HEK293 (cell line): ENCODE measurements around the gene TATDN2.

ENCODE experiments used
- CTCF ChIA-PET: fragments of 350-600 bp; formaldehyde crosslinking; extraction: SDS; loops from one replicate; lab custom pipeline; 2021; ENCODE audit warnings: antibody characterized with exemption; lab: Yijun Ruan, JAX
- POLR2A ChIA-PET: fragments of 300-600 bp; formaldehyde crosslinking; extraction: SDS; loops from one replicate; lab custom pipeline; 2020; ENCODE audit warnings: antibody characterized with exemption, inconsistent platforms; lab: Yijun Ruan, JAX
- H3K27ac ChIP-seq: fragments of 200-500 bp; sonication (Bioruptor generic); 2 replicates; pipeline ENCODE4 v1.5.1; 2014; ENCODE audit warnings: low read depth, low read length, control low read depth, inconsistent platforms; ENCODE audit errors: extremely low read depth
- H3K36me3 ChIP-seq, 2 experiments: fragments of 200-500 bp in 1 of 2; sonication (Bioruptor generic) in 1 of 2; 1 replicate in 1 of 2; 2 replicates in 1 of 2; pipeline ENCODE4 v1.5.1; 2014 to 2017; ENCODE audit warnings: inconsistent platforms in 2 of 2, low read length in 2 of 2; ENCODE audit not compliant: control insufficient read depth in 2 of 2, insufficient read depth in 1 of 2
- H3K4me1 ChIP-seq: fragments of 200-500 bp; sonication (Bioruptor generic); 2 replicates; pipeline ENCODE4 v1.5.1; 2014; ENCODE audit warnings: mild to moderate bottlenecking, low read length, inconsistent platforms; ENCODE audit not compliant: control insufficient read depth, insufficient read depth
- H3K4me3 ChIP-seq: 2 replicates; pipeline ENCODE4 v1.5.1; 2011; ENCODE audit warnings: low read depth, mild to moderate bottlenecking, control low read depth, low read length, moderate library complexity
- H3K9me3 ChIP-seq: fragments of 200-500 bp; sonication (Bioruptor generic); 2 replicates; pipeline ENCODE4 v1.5.1; 2014; ENCODE audit warnings: low read depth, low read length, inconsistent platforms; ENCODE audit not compliant: control insufficient read depth, insufficient read depth
- ATF2 ChIP-seq: fragments of 450-650 bp; formaldehyde crosslinking; IDR thresholded peaks from 2 replicates; pipeline ENCODE4 v1.5.1; 2016; ENCODE audit warnings: missing biosample characterization, missing genetic modification characterization, low read depth
- GLI4 ChIP-seq: fragments of 450-650 bp; formaldehyde crosslinking; IDR thresholded peaks from 2 replicates; pipeline ENCODE4 v1.5.1; 2016; ENCODE audit warnings: missing biosample characterization, missing genetic modification characterization
- GLIS1 ChIP-seq: fragments of 450-650 bp; formaldehyde crosslinking; IDR thresholded peaks from 2 replicates; pipeline ENCODE4 v1.5.1; 2016; ENCODE audit warnings: missing biosample characterization, missing genetic modification characterization
- GLIS2 ChIP-seq: fragments of 450-650 bp; formaldehyde crosslinking; IDR thresholded peaks from 2 replicates; pipeline ENCODE4 v1.5.1; 2016; ENCODE audit warnings: missing biosample characterization, missing genetic modification characterization
- HIC1 ChIP-seq: fragments of 450-650 bp; formaldehyde crosslinking; IDR thresholded peaks from 2 replicates; pipeline ENCODE4 v1.5.1; 2016; ENCODE audit warnings: missing biosample characterization, missing genetic modification characterization
- ZIC2 ChIP-seq: fragments of 450-650 bp; formaldehyde crosslinking; IDR thresholded peaks from 2 replicates; pipeline ENCODE4 v1.5.1; 2016; ENCODE audit warnings: missing biosample characterization, missing genetic modification characterization
- ZNF121 ChIP-seq: fragments of 450-650 bp; formaldehyde crosslinking; IDR thresholded peaks from 2 replicates; pipeline ENCODE4 v1.5.1; 2016; ENCODE audit warnings: missing biosample characterization, missing genetic modification characterization
- ZNF16 ChIP-seq: fragments of 450-650 bp; formaldehyde crosslinking; IDR thresholded peaks from 2 replicates; pipeline ENCODE4 v1.5.1; 2016; ENCODE audit warnings: low read depth, missing biosample characterization, missing genetic modification characterization
- ZNF221 ChIP-seq: fragments of 450-650 bp; formaldehyde crosslinking; IDR thresholded peaks from 2 replicates; pipeline ENCODE4 v1.5.1; 2017; ENCODE audit warnings: missing biosample characterization, missing genetic modification characterization, borderline replicate concordance
- ZNF621 ChIP-seq: fragments of 450-650 bp; formaldehyde crosslinking; IDR thresholded peaks from 2 replicates; pipeline ENCODE4 v1.5.1; 2017; ENCODE audit warnings: missing biosample characterization, missing genetic modification characterization
- ZNF623 ChIP-seq: fragments of 450-650 bp; formaldehyde crosslinking; IDR thresholded peaks from 2 replicates; pipeline ENCODE4 v1.5.1; 2016; ENCODE audit warnings: missing biosample characterization, missing genetic modification characterization
- ZNF629 ChIP-seq: fragments of 450-650 bp; formaldehyde crosslinking; IDR thresholded peaks from 2 replicates; pipeline ENCODE4 v1.5.1; 2017; ENCODE audit warnings: missing biosample characterization, missing genetic modification characterization
- ZNF670 ChIP-seq: fragments of 450-650 bp; formaldehyde crosslinking; IDR thresholded peaks from 2 replicates; pipeline ENCODE4 v1.5.1; 2016; ENCODE audit warnings: missing biosample characterization, missing genetic modification characterization, low read depth
- TF ChIP-seq, protein P1 (sequence below): fragments of 450-650 bp; formaldehyde crosslinking; IDR thresholded peaks from 2 replicates; pipeline ENCODE4 v1.5.1; 2016; ENCODE audit warnings: missing biosample characterization, missing genetic modification characterization, borderline replicate concordance
- TF ChIP-seq, protein P2 (sequence below): fragments of 450-650 bp; formaldehyde crosslinking; IDR thresholded peaks from 2 replicates; pipeline ENCODE4 v1.5.1; 2016; ENCODE audit warnings: missing biosample characterization, missing genetic modification characterization
- TF ChIP-seq, protein P3 (sequence below): fragments of 450-650 bp; formaldehyde crosslinking; IDR thresholded peaks from 2 replicates; pipeline ENCODE4 v1.5.1; 2016; ENCODE audit warnings: missing biosample characterization, missing genetic modification characterization

TATDN2 gene

DNA sequence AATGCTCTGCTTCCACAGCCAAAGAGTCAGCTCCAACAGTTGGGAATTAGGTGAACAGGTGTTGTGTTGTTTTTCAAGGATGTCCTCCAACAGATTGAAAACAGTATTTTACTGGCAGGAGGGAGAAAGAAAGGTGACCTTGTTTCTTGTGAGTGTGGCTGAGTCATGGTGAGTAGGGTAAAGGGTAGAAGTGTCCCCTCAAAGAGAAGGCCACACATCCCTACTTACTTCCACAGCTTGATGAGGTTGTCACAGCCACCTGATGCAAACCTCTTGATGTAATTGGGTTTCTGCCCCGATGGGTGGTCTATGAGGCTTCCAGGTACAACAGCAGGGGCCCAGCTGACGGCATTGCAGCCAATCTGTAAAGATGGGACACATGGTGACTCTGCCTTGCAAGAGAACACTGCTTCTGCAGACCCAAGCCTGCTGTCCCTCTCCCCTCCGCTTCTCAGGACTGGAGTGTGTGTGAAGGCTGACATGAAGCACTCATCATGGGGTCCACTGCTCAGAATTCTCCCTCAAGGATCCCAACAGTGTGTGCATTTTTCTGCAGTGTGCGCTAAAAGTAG, 57.2 kb downstream of the TATDN2 start:
- H3K36me3 ChIP-seq, result peaks cover 14 to 95% of the 10 kb centered on the region in 2 experiments
- H3K4me1 ChIP-seq, result no peaks in the 10 kb centered on the region
- no peaks in the 10 kb centered on the region for H3K9me3 ChIP-seq
- no peak overlapping the region for H3K27ac ChIP-seq
- H3K4me3 ChIP-seq, result no peak overlapping the region
- POLR2A ChIA-PET, result interaction anchor here (0.7 to 1.3 kb wide), 2 partner anchors 15 to 16 kb away, joined by 3 read pairs; partner anchors contain the start of gene SEC13
- CTCF ChIA-PET, result interaction anchor here (1.0 to 1.2 kb wide), 3 partner anchors 16 to 42 kb away, joined by 3 to 4 read pairs (median 4); no protein-coding TSS in a partner anchor
- TF ChIP-seq ATF2 (no peak), GLI4 (tag by site-specific recombination) (no peak), ZNF629 (tag by site-specific recombination) (no peak), ZNF621 (tag by site-specific recombination) (no peak), ZNF121 (tag by site-specific recombination) (no peak), ZNF623 (tag by site-specific recombination) (no peak), ZNF670 (tag by site-specific recombination) (no peak)
- TF ChIP-seq, protein P1, sequence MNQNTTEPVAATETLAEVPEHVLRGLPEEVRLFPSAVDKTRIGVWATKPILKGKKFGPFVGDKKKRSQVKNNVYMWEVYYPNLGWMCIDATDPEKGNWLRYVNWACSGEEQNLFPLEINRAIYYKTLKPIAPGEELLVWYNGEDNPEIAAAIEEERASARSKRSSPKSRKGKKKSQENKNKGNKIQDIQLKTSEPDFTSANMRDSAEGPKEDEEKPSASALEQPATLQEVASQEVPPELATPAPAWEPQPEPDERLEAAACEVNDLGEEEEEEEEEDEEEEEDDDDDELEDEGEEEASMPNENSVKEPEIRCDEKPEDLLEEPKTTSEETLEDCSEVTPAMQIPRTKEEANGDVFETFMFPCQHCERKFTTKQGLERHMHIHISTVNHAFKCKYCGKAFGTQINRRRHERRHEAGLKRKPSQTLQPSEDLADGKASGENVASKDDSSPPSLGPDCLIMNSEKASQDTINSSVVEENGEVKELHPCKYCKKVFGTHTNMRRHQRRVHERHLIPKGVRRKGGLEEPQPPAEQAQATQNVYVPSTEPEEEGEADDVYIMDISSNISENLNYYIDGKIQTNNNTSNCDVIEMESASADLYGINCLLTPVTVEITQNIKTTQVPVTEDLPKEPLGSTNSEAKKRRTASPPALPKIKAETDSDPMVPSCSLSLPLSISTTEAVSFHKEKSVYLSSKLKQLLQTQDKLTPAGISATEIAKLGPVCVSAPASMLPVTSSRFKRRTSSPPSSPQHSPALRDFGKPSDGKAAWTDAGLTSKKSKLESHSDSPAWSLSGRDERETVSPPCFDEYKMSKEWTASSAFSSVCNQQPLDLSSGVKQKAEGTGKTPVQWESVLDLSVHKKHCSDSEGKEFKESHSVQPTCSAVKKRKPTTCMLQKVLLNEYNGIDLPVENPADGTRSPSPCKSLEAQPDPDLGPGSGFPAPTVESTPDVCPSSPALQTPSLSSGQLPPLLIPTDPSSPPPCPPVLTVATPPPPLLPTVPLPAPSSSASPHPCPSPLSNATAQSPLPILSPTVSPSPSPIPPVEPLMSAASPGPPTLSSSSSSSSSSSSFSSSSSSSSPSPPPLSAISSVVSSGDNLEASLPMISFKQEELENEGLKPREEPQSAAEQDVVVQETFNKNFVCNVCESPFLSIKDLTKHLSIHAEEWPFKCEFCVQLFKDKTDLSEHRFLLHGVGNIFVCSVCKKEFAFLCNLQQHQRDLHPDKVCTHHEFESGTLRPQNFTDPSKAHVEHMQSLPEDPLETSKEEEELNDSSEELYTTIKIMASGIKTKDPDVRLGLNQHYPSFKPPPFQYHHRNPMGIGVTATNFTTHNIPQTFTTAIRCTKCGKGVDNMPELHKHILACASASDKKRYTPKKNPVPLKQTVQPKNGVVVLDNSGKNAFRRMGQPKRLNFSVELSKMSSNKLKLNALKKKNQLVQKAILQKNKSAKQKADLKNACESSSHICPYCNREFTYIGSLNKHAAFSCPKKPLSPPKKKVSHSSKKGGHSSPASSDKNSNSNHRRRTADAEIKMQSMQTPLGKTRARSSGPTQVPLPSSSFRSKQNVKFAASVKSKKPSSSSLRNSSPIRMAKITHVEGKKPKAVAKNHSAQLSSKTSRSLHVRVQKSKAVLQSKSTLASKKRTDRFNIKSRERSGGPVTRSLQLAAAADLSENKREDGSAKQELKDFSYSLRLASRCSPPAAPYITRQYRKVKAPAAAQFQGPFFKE (tag by site-specific recombination), result no peak
- TF ChIP-seq, protein P2, sequence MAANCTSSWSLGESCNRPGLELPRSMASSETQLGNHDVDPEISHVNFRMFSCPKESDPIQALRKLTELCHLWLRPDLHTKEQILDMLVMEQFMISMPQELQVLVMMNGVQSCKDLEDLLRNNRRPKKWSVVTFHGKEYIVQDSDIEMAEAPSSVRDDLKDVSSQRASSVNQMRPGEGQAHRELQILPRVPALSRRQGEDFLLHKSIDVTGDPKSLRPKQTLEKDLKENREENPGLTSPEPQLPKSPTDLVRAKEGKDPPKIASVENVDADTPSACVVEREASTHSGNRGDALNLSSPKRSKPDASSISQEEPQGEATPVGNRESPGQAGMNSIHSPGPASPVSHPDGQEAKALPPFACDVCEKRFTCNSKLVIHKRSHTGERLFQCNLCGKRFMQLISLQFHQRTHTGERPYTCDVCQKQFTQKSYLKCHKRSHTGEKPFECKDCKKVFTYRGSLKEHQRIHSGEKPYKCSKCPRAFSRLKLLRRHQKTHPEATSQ (tag by site-specific recombination), result no peak

DNA sequence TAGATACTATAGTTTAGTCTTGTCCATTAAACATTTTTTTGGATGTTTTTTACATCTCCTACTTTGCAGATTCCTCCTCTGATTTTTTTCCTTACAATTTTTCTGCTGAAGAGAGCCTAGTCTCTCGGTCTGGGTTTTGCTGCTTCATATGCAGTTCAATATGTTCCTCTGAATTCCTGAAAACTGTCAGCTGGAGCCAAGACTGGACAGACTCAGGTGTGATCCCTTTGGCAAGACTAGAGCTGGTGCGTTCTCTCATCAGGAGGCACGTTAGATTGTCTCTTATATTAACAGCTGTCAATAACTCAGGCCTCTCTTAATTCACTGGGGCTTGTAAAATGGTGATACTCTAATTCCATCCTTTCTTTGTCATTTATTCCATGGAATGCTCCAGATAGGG, 57.9 kb downstream of the TATDN2 start:
- H3K4me3 ChIP-seq, result no peak overlapping the region
- no peak overlapping the region for H3K27ac ChIP-seq
- H3K9me3 ChIP-seq, result no peaks in the 10 kb centered on the region
- ChIA-PET CTCF (no interaction called here), POLR2A (interaction anchor here (0.7 kb wide), 1 partner anchor 15 kb away, joined by 3 read pairs; the partner anchor contains the start of gene SEC13)
- peaks cover 15 to 95% of the 10 kb centered on the region in 2 experiments for H3K36me3 ChIP-seq
- TF ChIP-seq ZNF16 (no peak), GLIS1 (no peak)
- TF ChIP-seq, all 188 proteins: peak for 0
- H3K4me1 ChIP-seq, result no peaks in the 10 kb centered on the region

DNA sequence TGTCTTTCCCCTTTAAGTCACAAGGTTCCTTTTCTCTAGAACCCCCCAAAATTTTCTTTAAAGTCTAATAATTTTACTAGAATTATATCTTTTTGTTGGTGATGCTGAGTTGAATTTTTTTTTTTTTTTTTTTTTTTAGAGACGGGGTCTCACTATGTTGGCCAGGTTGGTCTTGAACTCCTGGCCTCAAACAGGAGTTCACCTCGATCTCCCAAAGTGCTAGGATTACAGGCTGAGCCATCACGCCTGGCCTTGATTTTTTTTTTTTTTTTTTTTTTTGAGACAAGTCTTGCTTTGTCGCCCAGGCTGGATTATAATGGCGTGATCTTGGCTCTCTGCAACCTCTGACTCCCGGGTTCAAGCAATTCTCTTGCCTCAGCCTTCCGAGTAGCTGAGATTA, 60.4 kb downstream of the TATDN2 start:
- H3K27ac ChIP-seq, result no peak overlapping the region
- H3K4me1 ChIP-seq, result no peaks in the 10 kb centered on the region
- H3K4me3 ChIP-seq, result no peak overlapping the region
- no peaks in the 10 kb centered on the region for H3K9me3 ChIP-seq
- POLR2A ChIA-PET, result no interaction called here
- CTCF ChIA-PET, result interaction anchor here (1.3 kb wide), 1 partner anchor 13 kb away, joined by 4 read pairs; the partner anchor contains the start of gene SEC13
- H3K36me3 ChIP-seq, result peaks cover 11 to 95% of the 10 kb centered on the region in 2 experiments
- TF ChIP-seq ZNF629 (tag by site-specific recombination) (no peak), HIC1 (tag by site-specific recombination) (no peak), ZIC2 (tag by site-specific recombination) (no peak), ZNF221 (tag by site-specific recombination) (no peak), ZNF121 (tag by site-specific recombination) (0 out of 2 replicates have a peak, but pooled peaks have one; percentile 65), GLIS2 (tag by site-specific recombination) (no peak)
- TF ChIP-seq, protein P3, sequence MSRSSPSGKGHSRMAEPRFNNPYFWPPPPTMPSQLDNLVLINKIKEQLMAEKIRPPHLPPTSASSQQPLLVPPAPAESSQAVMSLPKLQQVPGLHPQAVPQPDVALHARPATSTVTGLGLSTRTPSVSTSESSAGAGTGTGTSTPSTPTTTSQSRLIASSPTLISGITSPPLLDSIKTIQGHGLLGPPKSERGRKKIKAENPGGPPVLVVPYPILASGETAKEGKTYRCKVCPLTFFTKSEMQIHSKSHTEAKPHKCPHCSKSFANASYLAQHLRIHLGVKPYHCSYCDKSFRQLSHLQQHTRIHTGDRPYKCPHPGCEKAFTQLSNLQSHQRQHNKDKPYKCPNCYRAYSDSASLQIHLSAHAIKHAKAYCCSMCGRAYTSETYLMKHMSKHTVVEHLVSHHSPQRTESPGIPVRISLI (tag by site-specific recombination), result 0 out of 2 replicates have a peak, but pooled peaks have one; percentile 42
